Ishikawa (cell line): ENCODE data around the gene PRRC2B.

Experiments
- CEBPB ChIP-seq: IDR thresholded peaks from 2 replicates; pipeline ENCODE4 v1.6.1; 2012
- CREB1 ChIP-seq: IDR thresholded peaks from 2 replicates; pipeline ENCODE4 v1.6.1; 2012; ENCODE audit warnings: low read depth
- EGR1 ChIP-seq: IDR thresholded peaks from 2 replicates; pipeline ENCODE4 v1.6.1; 2012
- EP300 ChIP-seq: IDR thresholded peaks from 2 replicates; pipeline ENCODE4 v1.6.1; 2012; ENCODE audit warnings: borderline replicate concordance
- FOXM1 ChIP-seq: IDR thresholded peaks from 2 replicates; pipeline ENCODE4 v1.6.1; 2012; ENCODE audit warnings: low read depth, borderline replicate concordance
- RAD21 ChIP-seq: IDR thresholded peaks from 2 replicates; pipeline ENCODE4 v1.6.1; 2012; ENCODE audit warnings: low read depth
- TAF1 ChIP-seq: IDR thresholded peaks from 2 replicates; pipeline ENCODE4 v1.6.1; 2012; ENCODE audit warnings: low read depth, mild to moderate bottlenecking
- TEAD4 ChIP-seq: IDR thresholded peaks from 2 replicates; pipeline ENCODE4 v1.6.1; 2012
- YY1 ChIP-seq: IDR thresholded peaks from 2 replicates; pipeline ENCODE4 v1.6.1; 2012; ENCODE audit warnings: low read depth
- ZBTB7A ChIP-seq: IDR thresholded peaks from 2 replicates; pipeline ENCODE4 v1.6.1; 2012; ENCODE audit warnings: low read depth
- TF ChIP-seq, protein P1 (sequence below): IDR thresholded peaks from 2 replicates; pipeline ENCODE4 v1.6.1; 2012
- TF ChIP-seq, protein P2 (sequence below): IDR thresholded peaks from 2 replicates; pipeline ENCODE4 v1.6.1; 2012; ENCODE audit warnings: low read depth, mild to moderate bottlenecking
- TF ChIP-seq, protein P3 (sequence below): IDR thresholded peaks from 2 replicates; pipeline ENCODE4 v1.6.1; 2012

DNA sequence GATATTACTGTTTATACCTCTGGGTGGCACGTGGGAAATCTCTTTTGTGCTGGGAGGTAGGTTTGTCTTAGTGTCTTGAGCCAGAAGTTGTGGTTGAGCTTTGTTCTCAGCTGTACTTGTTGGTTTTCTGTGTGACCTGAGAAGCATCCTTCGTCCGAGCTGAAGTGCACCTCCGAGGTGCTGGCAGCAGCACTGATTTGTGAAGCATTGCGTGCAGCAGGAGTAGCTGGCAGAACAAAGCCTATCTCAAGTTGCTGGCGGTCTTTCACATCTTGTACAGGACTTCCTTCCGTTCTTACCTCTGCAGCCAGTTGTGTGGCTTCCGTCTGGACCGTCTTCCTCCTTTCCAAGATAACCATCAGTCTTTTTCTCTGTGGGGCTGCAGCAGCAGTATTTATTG, 4.3 kb downstream of the PRRC2B start:
- TF ChIP-seq, protein P1, sequence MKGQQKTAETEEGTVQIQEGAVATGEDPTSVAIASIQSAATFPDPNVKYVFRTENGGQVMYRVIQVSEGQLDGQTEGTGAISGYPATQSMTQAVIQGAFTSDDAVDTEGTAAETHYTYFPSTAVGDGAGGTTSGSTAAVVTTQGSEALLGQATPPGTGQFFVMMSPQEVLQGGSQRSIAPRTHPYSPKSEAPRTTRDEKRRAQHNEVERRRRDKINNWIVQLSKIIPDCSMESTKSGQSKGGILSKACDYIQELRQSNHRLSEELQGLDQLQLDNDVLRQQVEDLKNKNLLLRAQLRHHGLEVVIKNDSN: no peak
- TF ChIP-seq, protein P2, sequence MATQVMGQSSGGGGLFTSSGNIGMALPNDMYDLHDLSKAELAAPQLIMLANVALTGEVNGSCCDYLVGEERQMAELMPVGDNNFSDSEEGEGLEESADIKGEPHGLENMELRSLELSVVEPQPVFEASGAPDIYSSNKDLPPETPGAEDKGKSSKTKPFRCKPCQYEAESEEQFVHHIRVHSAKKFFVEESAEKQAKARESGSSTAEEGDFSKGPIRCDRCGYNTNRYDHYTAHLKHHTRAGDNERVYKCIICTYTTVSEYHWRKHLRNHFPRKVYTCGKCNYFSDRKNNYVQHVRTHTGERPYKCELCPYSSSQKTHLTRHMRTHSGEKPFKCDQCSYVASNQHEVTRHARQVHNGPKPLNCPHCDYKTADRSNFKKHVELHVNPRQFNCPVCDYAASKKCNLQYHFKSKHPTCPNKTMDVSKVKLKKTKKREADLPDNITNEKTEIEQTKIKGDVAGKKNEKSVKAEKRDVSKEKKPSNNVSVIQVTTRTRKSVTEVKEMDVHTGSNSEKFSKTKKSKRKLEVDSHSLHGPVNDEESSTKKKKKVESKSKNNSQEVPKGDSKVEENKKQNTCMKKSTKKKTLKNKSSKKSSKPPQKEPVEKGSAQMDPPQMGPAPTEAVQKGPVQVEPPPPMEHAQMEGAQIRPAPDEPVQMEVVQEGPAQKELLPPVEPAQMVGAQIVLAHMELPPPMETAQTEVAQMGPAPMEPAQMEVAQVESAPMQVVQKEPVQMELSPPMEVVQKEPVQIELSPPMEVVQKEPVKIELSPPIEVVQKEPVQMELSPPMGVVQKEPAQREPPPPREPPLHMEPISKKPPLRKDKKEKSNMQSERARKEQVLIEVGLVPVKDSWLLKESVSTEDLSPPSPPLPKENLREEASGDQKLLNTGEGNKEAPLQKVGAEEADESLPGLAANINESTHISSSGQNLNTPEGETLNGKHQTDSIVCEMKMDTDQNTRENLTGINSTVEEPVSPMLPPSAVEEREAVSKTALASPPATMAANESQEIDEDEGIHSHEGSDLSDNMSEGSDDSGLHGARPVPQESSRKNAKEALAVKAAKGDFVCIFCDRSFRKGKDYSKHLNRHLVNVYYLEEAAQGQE: no peak
- TF ChIP-seq TAF1 (no peak), EGR1 (no peak), FOXM1 (no peak), CREB1 (no peak), EP300 (no peak), TEAD4 (no peak), ZBTB7A (no peak), YY1 (no peak), CEBPB (no peak), RAD21 (no peak)
- TF ChIP-seq, protein P3, sequence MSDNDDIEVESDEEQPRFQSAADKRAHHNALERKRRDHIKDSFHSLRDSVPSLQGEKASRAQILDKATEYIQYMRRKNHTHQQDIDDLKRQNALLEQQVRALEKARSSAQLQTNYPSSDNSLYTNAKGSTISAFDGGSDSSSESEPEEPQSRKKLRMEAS: no peak
